CD14-positive monocyte (primary cell): ENCODE data around the gene RAMP2. TPM values are rescaled to one million over a fixed set of nuclear protein-coding genes. Genes with fewer than 3 reads are reported as not detected.

ENCODE experiments used
- DNase-seq, 3 donors: peaks; one replicate each; pipeline ENCODE4 v3.0.0-alpha.2; 2011 to 2022
- H2AFZ ChIP-seq: 2 replicates; pipeline ENCODE4 v1.6.0; 2012; ENCODE audit warnings: mild to moderate bottlenecking, low read depth, low read length, inconsistent platforms; ENCODE audit not compliant: insufficient read depth, poor library complexity, severe bottlenecking
- H3K27ac ChIP-seq, 2 donors: 1 replicate in 1 of 2; 2 replicates in 1 of 2; pipeline ENCODE4 v1.5.1; 2012 to 2013; ENCODE audit warnings: low read length in 2 of 2, control low read depth in 1 of 2, inconsistent platforms in 1 of 2, low read depth in 1 of 2, mild to moderate bottlenecking in 1 of 2
- H3K27me3 ChIP-seq, 2 donors: one replicate each; pipeline versions ENCODE4 v1.6.0 to v1.6.1; 2011 to 2013; ENCODE audit warnings: low read length in 2 of 2; ENCODE audit not compliant: control insufficient read depth in 2 of 2, insufficient read depth in 2 of 2
- H3K36me3 ChIP-seq, 2 donors: replicated peaks in 1 of 2; 1 replicate in 1 of 2; 2 replicates in 1 of 2; pipeline versions ENCODE4 v1.5.1 to v1.6.1; 2012 to 2013; ENCODE audit warnings: low read length in 2 of 2, control low read depth in 1 of 2, inconsistent platforms in 1 of 2, mild to moderate bottlenecking in 1 of 2; ENCODE audit not compliant: insufficient read depth in 2 of 2, control insufficient read depth in 1 of 2
- H3K4me1 ChIP-seq, 2 donors: 1 replicate in 1 of 2; 2 replicates in 1 of 2; pipeline versions ENCODE4 v1.5.1 to v1.6.1; 2012 to 2013; ENCODE audit warnings: low read length in 2 of 2, control low read depth in 1 of 2, inconsistent platforms in 1 of 2, mild to moderate bottlenecking in 1 of 2, moderate library complexity in 1 of 2; ENCODE audit not compliant: insufficient read depth in 2 of 2, control insufficient read depth in 1 of 2
- H3K4me2 ChIP-seq: replicated peaks from 2 replicates; pipeline ENCODE3; 2012; ENCODE audit warnings: low read length, moderate library complexity, mild to moderate bottlenecking; ENCODE audit not compliant: poor library complexity, severe bottlenecking; ENCODE audit errors: extremely low read depth
- H3K4me3 ChIP-seq, 3 experiments: fragments of 200-600 bp in 1 of 3; sonication (generic) in 1 of 3; replicated peaks in 1 of 3; 1 replicate in 2 of 3; 2 replicates in 1 of 3; pipeline ENCODE4 v1.5.1; 2011 to 2013; ENCODE audit warnings: low read length in 3 of 3, mild to moderate bottlenecking in 3 of 3, control low read depth in 2 of 3, low read depth in 2 of 3, inconsistent platforms in 1 of 3, moderate library complexity in 1 of 3
- H3K79me2 ChIP-seq: 2 replicates; pipeline ENCODE4 v1.6.0; 2012; ENCODE audit warnings: mild to moderate bottlenecking, control low read depth, inconsistent platforms, low read length, moderate library complexity; ENCODE audit not compliant: insufficient read depth
- H3K9ac ChIP-seq: 2 replicates; pipeline ENCODE4 v1.6.0; 2017; ENCODE audit warnings: low read length, mild to moderate bottlenecking; ENCODE audit not compliant: insufficient read depth, poor library complexity, severe bottlenecking
- H3K9me3 ChIP-seq, 2 donors: replicated peaks in 1 of 2; 1 replicate in 1 of 2; 2 replicates in 1 of 2; pipeline versions ENCODE4 v1.5.1 to v1.6.1; 2012 to 2013; ENCODE audit warnings: low read length in 2 of 2, control low read depth in 1 of 2; ENCODE audit not compliant: control insufficient read depth in 1 of 2, insufficient read depth in 1 of 2
- H4K20me1 ChIP-seq: 2 replicates; pipeline ENCODE4 v1.6.0; 2012; ENCODE audit warnings: mild to moderate bottlenecking, low read length, control low read depth, moderate library complexity; ENCODE audit not compliant: insufficient read depth
- H3K27ac Mint-ChIP-seq, 7 donors: one replicate each; pipeline ENCODE4 v1.8.0; 2020; ENCODE audit warnings: mild to moderate bottlenecking in 7 of 7, mixed read lengths in 7 of 7, moderate library complexity in 6 of 7, inconsistent platforms in 2 of 7
- H3K27me3 Mint-ChIP-seq, 3 donors: one replicate each; pipeline ENCODE4 v1.8.0; 2021 to 2022; ENCODE audit warnings: low read depth in 3 of 3, mild to moderate bottlenecking in 3 of 3, mixed read lengths in 3 of 3, moderate library complexity in 3 of 3, inconsistent platforms in 1 of 3
- H3K36me3 Mint-ChIP-seq, 2 donors: one replicate each; pipeline ENCODE4 v1.8.0; 2020; ENCODE audit warnings: mixed read lengths in 2 of 2, inconsistent platforms in 1 of 2, mild to moderate bottlenecking in 1 of 2
- H3K4me1 Mint-ChIP-seq: one replicate; pipeline ENCODE4 v1.8.0; 2020; ENCODE audit warnings: mild to moderate bottlenecking, mixed read lengths
- H3K4me3 Mint-ChIP-seq, 2 donors: one replicate each; pipeline ENCODE4 v1.8.0; 2020; ENCODE audit warnings: mild to moderate bottlenecking in 2 of 2, mixed read lengths in 2 of 2, moderate library complexity in 1 of 2
- H3K9me3 Mint-ChIP-seq, 7 donors: one replicate each; pipeline ENCODE4 v1.8.0; 2020 to 2022; ENCODE audit warnings: mixed read lengths in 7 of 7, mild to moderate bottlenecking in 6 of 7, moderate library complexity in 6 of 7, inconsistent platforms in 2 of 7
- WGBS: methylation state at CpG from one replicate; pipeline ENCODE4 v1.1.5; 2013; ENCODE audit warnings: missing lambda C conversion rate; ENCODE audit not compliant: insufficient coverage; 5-methylcytosine and 5-hydroxymethylcytosine counted together
- intact Hi-C, 2 donors: fragments of 100-400 bp; cut with micrococcal nuclease; formaldehyde crosslinking; loops; one replicate each; pipeline versions ENCODE4 v1.15.0 to v1.15.1; 2023
- polyA plus RNA-seq, 3 donors: library from polyadenylated mRNA; depleted of rRNA in 1 of 3; unstranded in 2 of 3; stranded (reverse) in 1 of 3; fragments of 300-500 nt in 2 of 3; fragments of >200 nt in 1 of 3; fragmentation: Illumina TruSeq in 2 of 3; gene quantifications; 1 replicate in 2 of 3; 2 replicates in 1 of 3; pipeline ENCODE4 v1.2.3, GENCODE V29; 2012 to 2021
- TF ChIP-seq, protein P1 (sequence below): fragments of 200-600 bp; IDR thresholded peaks from one replicate; pipeline ENCODE4 v1.8.0; 2022; ENCODE audit warnings: antibody characterized with exemption, mild to moderate bottlenecking

RAMP2 gene
- polyA plus RNA-seq, 3 donors = not detected

DNA sequence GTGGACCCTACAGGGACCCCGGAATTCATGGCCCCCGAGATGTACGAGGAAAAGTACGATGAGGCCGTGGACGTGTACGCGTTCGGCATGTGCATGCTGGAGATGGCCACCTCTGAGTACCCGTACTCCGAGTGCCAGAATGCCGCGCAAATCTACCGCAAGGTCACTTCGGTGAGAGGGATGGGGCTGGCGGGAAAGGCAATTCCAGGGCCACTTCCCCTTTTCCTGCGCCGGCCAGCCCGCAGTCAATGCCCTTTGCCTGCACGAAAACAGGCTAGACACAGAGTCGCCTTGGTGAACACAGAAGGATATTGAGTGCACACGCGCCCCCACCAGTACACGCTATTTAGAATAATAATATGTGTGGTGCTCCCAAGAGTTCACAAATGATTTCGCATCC lies 23.4 kb downstream of the RAMP2 start:
- intact Hi-C loops = no loop called here
- peak overlapping the region in 2 of 7 donors; percentile 53 to 63 for H3K27ac Mint-ChIP-seq
- peaks cover 11 to 14% of the 10 kb centered on the region in 2 donors for H3K36me3 Mint-ChIP-seq
- Histone ChIP-seq H3K36me3 (peaks cover 3 to 4% of the 10 kb centered on the region in 2 donors), H3K4me1 (peaks cover 7 to 20% of the 10 kb centered on the region in 2 donors), H3K9me3 (peaks cover 0 to 39% of the 10 kb centered on the region in 2 donors), H3K27ac (no peak overlapping the region), H4K20me1 (no peaks in the 10 kb centered on the region), H3K4me3 (no peak overlapping the region), H3K27me3 (peaks cover 60 to 84% of the 10 kb centered on the region in 2 donors), H3K9ac (no peak overlapping the region), H2AFZ (no peak overlapping the region), H3K4me2 (no peak overlapping the region), H3K79me2 (no peaks in the 10 kb centered on the region)
- peak overlapping the region in 1 of 2 donors; percentile 86 for H3K4me3 Mint-ChIP-seq
- peaks cover 83 to 94% (median 87%) of the 10 kb centered on the region in 3 donors for H3K27me3 Mint-ChIP-seq
- TF ChIP-seq, protein P1, sequence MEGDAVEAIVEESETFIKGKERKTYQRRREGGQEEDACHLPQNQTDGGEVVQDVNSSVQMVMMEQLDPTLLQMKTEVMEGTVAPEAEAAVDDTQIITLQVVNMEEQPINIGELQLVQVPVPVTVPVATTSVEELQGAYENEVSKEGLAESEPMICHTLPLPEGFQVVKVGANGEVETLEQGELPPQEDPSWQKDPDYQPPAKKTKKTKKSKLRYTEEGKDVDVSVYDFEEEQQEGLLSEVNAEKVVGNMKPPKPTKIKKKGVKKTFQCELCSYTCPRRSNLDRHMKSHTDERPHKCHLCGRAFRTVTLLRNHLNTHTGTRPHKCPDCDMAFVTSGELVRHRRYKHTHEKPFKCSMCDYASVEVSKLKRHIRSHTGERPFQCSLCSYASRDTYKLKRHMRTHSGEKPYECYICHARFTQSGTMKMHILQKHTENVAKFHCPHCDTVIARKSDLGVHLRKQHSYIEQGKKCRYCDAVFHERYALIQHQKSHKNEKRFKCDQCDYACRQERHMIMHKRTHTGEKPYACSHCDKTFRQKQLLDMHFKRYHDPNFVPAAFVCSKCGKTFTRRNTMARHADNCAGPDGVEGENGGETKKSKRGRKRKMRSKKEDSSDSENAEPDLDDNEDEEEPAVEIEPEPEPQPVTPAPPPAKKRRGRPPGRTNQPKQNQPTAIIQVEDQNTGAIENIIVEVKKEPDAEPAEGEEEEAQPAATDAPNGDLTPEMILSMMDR = no peak
- peak; percentile 20 to 40 (median 32) for DNase-seq
- H3K9me3 Mint-ChIP-seq = peaks cover 4 to 26% (median 11%) of the 10 kb centered on the region in 7 donors
- 7% methylated on average over 16 of the region's 25 CpGs for WGBS
- H3K4me1 Mint-ChIP-seq = peaks cover 28% of the 10 kb centered on the region

DNA sequence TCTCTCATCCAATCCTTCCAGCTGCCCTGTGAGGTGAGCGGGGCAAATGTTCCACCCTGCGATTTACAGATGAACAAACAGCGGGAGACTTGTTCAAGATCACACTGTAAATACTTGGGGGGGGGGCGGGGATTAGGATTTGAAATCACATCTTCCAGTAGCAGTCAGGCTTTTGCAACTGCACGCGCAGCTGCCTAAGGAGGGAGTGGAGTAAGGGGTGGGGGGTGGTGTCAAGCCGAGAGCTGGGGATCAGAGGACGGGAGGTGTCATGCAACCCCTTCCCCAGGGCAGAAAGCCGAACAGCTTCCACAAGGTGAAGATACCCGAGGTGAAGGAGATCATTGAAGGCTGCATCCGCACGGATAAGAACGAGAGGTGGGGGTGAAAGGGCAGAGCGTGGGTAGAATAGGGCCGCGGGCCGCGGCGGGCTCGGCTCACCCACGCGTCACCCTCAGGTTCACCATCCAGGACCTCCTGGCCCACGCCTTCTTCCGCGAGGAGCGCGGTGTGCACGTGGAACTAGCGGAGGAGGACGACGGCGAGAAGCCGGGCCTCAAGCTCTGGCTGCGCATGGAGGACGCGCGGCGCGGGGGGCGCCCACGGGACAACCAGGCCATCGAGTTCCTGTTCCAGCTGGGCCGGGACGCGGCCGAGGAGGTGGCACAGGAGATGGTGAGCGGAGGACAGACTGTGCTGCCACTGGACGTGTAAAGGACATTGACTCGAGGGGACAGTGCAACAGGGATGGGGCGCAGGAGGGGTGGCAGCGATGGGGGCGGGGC lies 24.0 kb downstream of the RAMP2 start:
- TF ChIP-seq, protein P1 = no peak
- peaks cover 60 to 78% of the 10 kb centered on the region in 2 donors for H3K27me3 ChIP-seq
- H3K79me2 ChIP-seq = no peaks in the 10 kb centered on the region
- H4K20me1 ChIP-seq = no peaks in the 10 kb centered on the region
- 5% methylated on average over 43 of the region's 52 CpGs for WGBS
- peaks cover 25% of the 10 kb centered on the region for H3K4me1 Mint-ChIP-seq
- intact Hi-C loops = no loop called here
- H3K27me3 Mint-ChIP-seq = peaks cover 77 to 90% (median 81%) of the 10 kb centered on the region in 3 donors
- no peak overlapping the region for H3K4me2 ChIP-seq
- no peak overlapping the region for H3K9ac ChIP-seq
- no peak for DNase-seq
- H3K4me1 ChIP-seq = peaks cover 7 to 20% of the 10 kb centered on the region in 2 donors
- peaks cover 0 to 39% of the 10 kb centered on the region in 2 donors for H3K9me3 ChIP-seq
- H3K4me3 ChIP-seq = no peak overlapping the region
- H3K27ac ChIP-seq = no peak overlapping the region
- H3K27ac Mint-ChIP-seq = peak overlapping the region in 2 of 7 donors; percentile 53 to 63
- no peaks in the 10 kb centered on the region for H3K36me3 ChIP-seq
- H3K4me3 Mint-ChIP-seq = peak overlapping the region in 1 of 2 donors; percentile 86
- H3K9me3 Mint-ChIP-seq = peaks cover 4 to 26% (median 11%) of the 10 kb centered on the region in 7 donors
- peaks cover 5 to 8% of the 10 kb centered on the region in 2 donors for H3K36me3 Mint-ChIP-seq
- H2AFZ ChIP-seq = peak overlapping the region; percentile 23
